Endothelial cell of umbilical vein (primary cell): ENCODE data around the gene PAK2. TPM values are rescaled to one million over a fixed set of nuclear protein-coding genes. Genes with fewer than 3 reads are reported as not detected.

Source experiments
- BruUV-seq: library from RNA; stranded (reverse); fragments of 400-500 nt; replicated peaks from 2 replicates; lab custom pipeline; 2021; lab: Mats Ljungman, UMichigan
- CTCF ChIA-PET: fragments of 300-600, 350-600 bp; sonication (Branson Sonifier 250); formaldehyde crosslinking; loops from one replicate; lab custom pipeline; 2021; ENCODE audit warnings: antibody characterized with exemption, inconsistent platforms; lab: Charles Lee
- POLR2A ChIA-PET: fragments of 300-600, 350-600 bp; sonication (Branson Sonifier 250); formaldehyde crosslinking; loops from one replicate; lab custom pipeline; 2021; ENCODE audit warnings: antibody characterized with exemption, inconsistent platforms; lab: Charles Lee
- DNase-seq: peaks from one replicate; pipeline ENCODE4 v3.0.0-alpha.2; 2011; ENCODE audit warnings: low read depth, low spot score
- FAIRE-seq: peaks from 2 replicates; lab custom pipeline; 2011; peaks lifted over from hg19 to GRCh38; lab: Jason Lieb, UNC
- H2AFZ ChIP-seq: 2 replicates; pipeline ENCODE4 v1.6.0; 2012; ENCODE audit warnings: low read depth, low read length, control low read depth, inconsistent platforms
- H3K27ac ChIP-seq: 2 replicates; pipeline ENCODE4 v1.5.1; 2011; ENCODE audit warnings: low read depth, mild to moderate bottlenecking, control low read depth, low read length, moderate library complexity; ENCODE audit not compliant: insufficient read depth
- H3K27me3 ChIP-seq, 2 experiments: 2 replicates each; pipeline versions ENCODE4 v1.6.0 to v1.6.1; 2011; ENCODE audit warnings: low read length in 2 of 2, mixed read lengths in 1 of 2; ENCODE audit not compliant: control insufficient read depth in 2 of 2, insufficient read depth in 2 of 2
- H3K36me3 ChIP-seq, 2 experiments: 2 replicates in 1 of 2; 3 replicates in 1 of 2; pipeline ENCODE4 v1.5.1; 2011; ENCODE audit warnings: low read length in 2 of 2, mild to moderate bottlenecking in 1 of 2, moderate library complexity in 1 of 2; ENCODE audit not compliant: control insufficient read depth in 2 of 2, insufficient read depth in 2 of 2; ENCODE audit errors: extremely low read depth in 1 of 2
- H3K4me1 ChIP-seq: 3 replicates; pipeline ENCODE4 v1.5.1; 2011; ENCODE audit warnings: mild to moderate bottlenecking, low read length; ENCODE audit not compliant: control insufficient read depth, insufficient read depth; ENCODE audit errors: extremely low read depth
- H3K4me2 ChIP-seq: 2 replicates; pipeline ENCODE4 v1.6.1; 2011; ENCODE audit warnings: low read length, control low read depth, mixed read lengths; ENCODE audit not compliant: insufficient read depth
- H3K4me3 ChIP-seq, 3 experiments: fragments of 200-600 bp in 1 of 3; sonication (generic), shearing (Covaris generic) in 1 of 3; replicated peaks in 1 of 3; 2 replicates each; pipeline ENCODE4 v1.5.1; 2011 to 2016; ENCODE audit warnings: control low read depth in 3 of 3, low read length in 3 of 3, mild to moderate bottlenecking in 2 of 3, inconsistent platforms in 1 of 3, low read depth in 1 of 3, moderate library complexity in 1 of 3; ENCODE audit not compliant: insufficient read depth in 1 of 3
- H3K79me2 ChIP-seq: 2 replicates; pipeline ENCODE4 v1.6.0; 2012; ENCODE audit warnings: low read length, inconsistent platforms; ENCODE audit not compliant: control insufficient read depth, insufficient read depth
- H3K9ac ChIP-seq: replicated peaks from 2 replicates; pipeline ENCODE3; 2011; ENCODE audit warnings: low read length, control low read depth; ENCODE audit not compliant: insufficient read depth; ENCODE audit errors: extremely low read depth
- H3K9me1 ChIP-seq: replicated peaks from 3 replicates; pipeline ENCODE4 v1.6.0; 2011; ENCODE audit warnings: mild to moderate bottlenecking, low read length; ENCODE audit not compliant: control insufficient read depth, insufficient read depth; ENCODE audit errors: extremely low read depth
- H3K9me3 ChIP-seq: replicated peaks from 2 replicates; pipeline ENCODE4 v1.5.1; 2012; ENCODE audit warnings: low read length, inconsistent platforms; ENCODE audit not compliant: control insufficient read depth, insufficient read depth
- H4K20me1 ChIP-seq: replicated peaks from 2 replicates; pipeline ENCODE3; 2011; ENCODE audit warnings: mild to moderate bottlenecking, low read length; ENCODE audit not compliant: control insufficient read depth, insufficient read depth; ENCODE audit errors: extremely low read depth
- CTCF ChIP-seq, 2 donors: IDR thresholded peaks; 1 replicate in 1 of 2; 2 replicates in 1 of 2; pipeline ENCODE4 v1.5.1; 2011; ENCODE audit warnings: low read length in 2 of 2, mild to moderate bottlenecking in 2 of 2, moderate library complexity in 2 of 2, control low read depth in 1 of 2, inconsistent platforms in 1 of 2, low read depth in 1 of 2; ENCODE audit not compliant: insufficient read depth in 1 of 2; ENCODE audit errors: extremely low read depth in 1 of 2
- EZH2 ChIP-seq: IDR thresholded peaks from 2 replicates; pipeline ENCODE4 v1.6.1; 2012; ENCODE audit warnings: borderline replicate concordance, low read depth, mild to moderate bottlenecking, moderate library complexity, low read length, inconsistent platforms; ENCODE audit not compliant: severe bottlenecking
- FOS ChIP-seq: IDR thresholded peaks from 2 replicates; pipeline ENCODE4 v1.6.1; 2011; ENCODE audit warnings: mild to moderate bottlenecking, low read length, moderate library complexity, borderline replicate concordance; ENCODE audit not compliant: insufficient read depth
- GATA2 ChIP-seq: IDR thresholded peaks from 2 replicates; pipeline ENCODE4 v1.7.0; 2011; ENCODE audit warnings: low read depth, mild to moderate bottlenecking, moderate library complexity, mixed read lengths, low read length; ENCODE audit not compliant: insufficient read length, insufficient read depth
- JUN ChIP-seq: IDR thresholded peaks from 2 replicates; pipeline ENCODE4 v1.6.1; 2011; ENCODE audit warnings: borderline replicate concordance, low read depth; ENCODE audit not compliant: insufficient read length, insufficient read depth
- MAX ChIP-seq: IDR thresholded peaks from 2 replicates; pipeline ENCODE4 v1.6.1; 2011; ENCODE audit not compliant: insufficient read depth, insufficient read length
- MYC ChIP-seq: IDR thresholded peaks from one replicate; pipeline ENCODE4 v1.6.1; 2011; ENCODE audit warnings: mild to moderate bottlenecking, low read depth, low read length
- POLR2A ChIP-seq: IDR thresholded peaks from 2 replicates; pipeline ENCODE4 v1.6.1; 2012; ENCODE audit warnings: low read depth, mild to moderate bottlenecking, control low read depth, low read length
- POLR2AphosphoS5 ChIP-seq: IDR thresholded peaks from 2 replicates; pipeline ENCODE4 v1.6.1; 2012; ENCODE audit warnings: low read depth, mild to moderate bottlenecking, control low read depth, low read length, moderate library complexity; ENCODE audit not compliant: insufficient read depth
- dilution Hi-C: fragments of 300-500 bp; cut with MboI; formaldehyde crosslinking; loops from one replicate; pipeline ENCODE4 v1.15.0; 2019; ENCODE audit warnings: low sequenced_read_pairs; ENCODE audit not compliant: extremely low pct_ligation_motif_present
- intact Hi-C: fragments of 100-400 bp; cut with micrococcal nuclease; formaldehyde crosslinking; loops from one replicate; pipeline ENCODE4 v1.10.0; 2022
- polyA plus RNA-seq, 4 experiments: library from polyadenylated mRNA; depleted of rRNA in 3 of 4; stranded (reverse) in 3 of 4; unstranded in 1 of 4; fragments of >200 nt; gene quantifications; 2 replicates each; pipeline versions ENCODE4 v1.2.1 to v1.2.3, GENCODE V29; 2011 to 2012; ENCODE audit warnings: missing spikeins in 1 of 4
- total RNA-seq: library from RNA; stranded (reverse); gene quantifications from 2 replicates; pipeline ENCODE4 v1.2.3, GENCODE V29; 2021

PAK2 gene
- total and polyA plus RNA-seq, 2 donors (not counting 3 experiments of a cell fraction or from before 2014, with no cell fraction given) = 22.6 to 98.9 TPM

GRCh38 chr3:196771067-196771466 lies 31.4 kb downstream of the PAK2 start:
- Histone ChIP-seq H3K4me2 (no peak overlapping the region), H3K36me3 (no peaks in the 10 kb centered on the region), H3K79me2 (peaks cover 83% of the 10 kb centered on the region), H2AFZ (no peak overlapping the region), H3K27ac (no peak overlapping the region), H3K9me3 (no peaks in the 10 kb centered on the region), H4K20me1 (peaks cover 16% of the 10 kb centered on the region), H3K4me1 (peaks cover 18% of the 10 kb centered on the region), H3K27me3 (no peaks in the 10 kb centered on the region), H3K4me3 (no peak overlapping the region), H3K9me1 (no peaks in the 10 kb centered on the region), H3K9ac (no peak overlapping the region)
- ChIA-PET POLR2A (no interaction called here), CTCF (interaction anchor here (0.9 kb wide), 1 partner anchor 162 kb away, joined by 3 read pairs; no protein-coding TSS in a partner anchor)
- no TSS peak for BruUV-seq
- intact Hi-C loops (no loop called here), dilution Hi-C loops (no loop called here)
- TF ChIP-seq POLR2AphosphoS5 = no peak
- TF ChIP-seq CTCF (IDR thresholded peaks at IDR 0.05; ENCODE audit: extremely low read depth in 1 of 2, insufficient read depth in 1 of 2, low read depth in 1 of 2, low read length in 2 of 2) = no peak
- TF ChIP-seq MAX = no peak
- TF ChIP-seq FOS = no peak
- TF ChIP-seq POLR2A = no peak
- no peak for TF ChIP-seq EZH2
- no peak for TF ChIP-seq MYC
- TF ChIP-seq JUN = no peak
- no peak for TF ChIP-seq GATA2
- FAIRE-seq = no peak
- DNase-seq = no peak
